Stimulated activated naive CD8-positive, alpha-beta T cell treated with anti-CD3 and anti-CD28 coated beads, Interleukin-15, Interleukin-2, amounts not matched to agents 100 ng/mL and 50 ng/mL, for 24 hours (primary cell): Measurements from ENCODE around the gene ZNF669.

Experiments used
- H3K27ac Mint-ChIP-seq: one replicate; pipeline ENCODE4 v1.8.0; 2021; ENCODE audit warnings: mild to moderate bottlenecking, mixed read lengths
- H3K27me3 Mint-ChIP-seq: one replicate; pipeline ENCODE4 v1.8.0; 2021; ENCODE audit warnings: mixed read lengths
- H3K36me3 Mint-ChIP-seq: one replicate; pipeline ENCODE4 v1.8.0; 2021; ENCODE audit warnings: low read depth, mixed read lengths
- H3K4me1 Mint-ChIP-seq: one replicate; pipeline ENCODE4 v1.8.0; 2021; ENCODE audit warnings: low read depth, mixed read lengths
- H3K4me3 Mint-ChIP-seq: one replicate; pipeline ENCODE4 v1.8.0; 2021; ENCODE audit warnings: mild to moderate bottlenecking, mixed read lengths
- H3K9me3 Mint-ChIP-seq: one replicate; pipeline ENCODE4 v1.8.0; 2021; ENCODE audit warnings: mixed read lengths

The ZNF669 gene

DNA sequence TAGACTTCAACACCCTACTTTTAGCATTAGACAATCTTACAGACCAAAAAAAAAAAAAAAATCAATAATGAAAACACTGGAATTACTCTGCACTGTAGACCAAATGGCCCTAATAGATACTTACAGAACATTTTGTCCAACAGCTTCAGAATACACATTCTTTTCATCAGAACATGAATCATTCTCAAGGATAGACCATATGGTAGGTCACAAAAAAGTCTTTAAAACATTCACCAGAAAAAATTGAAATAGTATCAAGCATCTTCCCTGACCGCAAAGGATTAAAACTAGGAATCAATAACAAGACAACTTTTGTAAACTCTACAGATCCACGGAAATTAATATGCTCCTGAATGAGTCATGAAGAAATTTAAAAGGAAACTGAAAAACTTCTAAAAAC is 48.1 kb downstream of the ZNF669 start:
- Mint-ChIP-seq H3K9me3 (peaks cover 51% of the 10 kb centered on the region), H3K36me3 (peaks cover 78% of the 10 kb centered on the region), H3K27me3 (no peaks in the 10 kb centered on the region), H3K4me3 (no peak overlapping the region), H3K4me1 (peaks cover 13% of the 10 kb centered on the region), H3K27ac (no peak overlapping the region)

DNA sequence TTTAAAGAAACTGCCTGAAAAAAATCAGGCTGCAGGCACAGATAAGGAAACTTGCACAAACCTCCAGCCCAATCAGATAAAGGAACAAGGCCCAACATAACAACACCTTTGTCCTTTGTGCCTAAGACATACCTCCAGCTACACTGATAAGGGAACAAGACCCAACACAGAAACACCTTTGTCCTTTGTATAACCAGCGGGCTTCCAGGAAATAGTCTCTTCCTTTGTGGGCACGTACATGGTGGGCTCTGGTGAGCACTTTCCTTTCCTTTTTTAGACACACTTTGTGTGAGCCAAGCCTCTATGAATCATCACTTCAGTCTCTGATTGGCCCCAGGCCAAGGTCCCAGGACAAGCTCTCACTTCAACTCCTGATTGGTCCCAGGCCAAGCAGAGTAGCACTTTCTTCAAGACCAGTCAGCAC is 49.2 kb downstream of the ZNF669 start:
- H3K4me3 Mint-ChIP-seq, result no peak overlapping the region
- H3K27me3 Mint-ChIP-seq, result no peaks in the 10 kb centered on the region
- peaks cover 53% of the 10 kb centered on the region for H3K9me3 Mint-ChIP-seq

More for the DNA sequence above, 49.2 kb downstream of the ZNF669 start:
- Mint-ChIP-seq H3K27ac (no peak overlapping the region), H3K36me3 (peaks cover 78% of the 10 kb centered on the region), H3K4me1 (peaks cover 13% of the 10 kb centered on the region)
